AG20443 (cell line): ENCODE data around the gene NAT10.

Experiments
- DNase-seq: peaks from one replicate; pipeline ENCODE4 v3.0.0; 2012; ENCODE audit warnings: low spot score, mixed read lengths

Gene NAT10

GRCh38 chr11:34105957-34106504 is 602 bp downstream of the NAT10 start:
- DNase-seq = peak; percentile 17

- no peak for DNase-seq
These were observed 6.4 kb downstream of the NAT10 start for GRCh38 chr11:34111722-34112270.

- DNase-seq = no peak
These were observed 8.6 kb downstream of the NAT10 start for GRCh38 chr11:34114014-34114413.

GRCh38 chr11:34114471-34114870 is 9.0 kb downstream of the NAT10 start:
- DNase-seq = no peak

- DNase-seq = no peak
These were observed 15.2 kb downstream of the NAT10 start for GRCh38 chr11:34120651-34121050.

GRCh38 chr11:34124885-34125668 is 19.6 kb downstream of the NAT10 start:
- DNase-seq = no peak

- no peak for DNase-seq
These were observed 21.8 kb downstream of the NAT10 start for GRCh38 chr11:34126959-34127848.

- DNase-seq = no peak
These were observed 23.4 kb downstream of the NAT10 start for GRCh38 chr11:34128824-34129223.

- no peak for DNase-seq
These were observed 27.0 kb downstream of the NAT10 start for GRCh38 chr11:34132261-34132965.

- no peak for DNase-seq
These were observed 29.3 kb downstream of the NAT10 start for GRCh38 chr11:34134765-34135164.

- no peak for DNase-seq
These were observed 30.0 kb downstream of the NAT10 start for GRCh38 chr11:34135439-34135838.

- no peak for DNase-seq
These were observed 31.0 kb downstream of the NAT10 start for GRCh38 chr11:34136420-34136819.

- DNase-seq = no peak
These were observed 33.9 kb downstream of the NAT10 start for GRCh38 chr11:34139346-34139745.

GRCh38 chr11:34140149-34140548 is 34.7 kb downstream of the NAT10 start:
- no peak for DNase-seq

- DNase-seq = no peak
These were observed 37.6 kb downstream of the NAT10 start for GRCh38 chr11:34143048-34143447.

- DNase-seq = no peak
These were observed 39.6 kb downstream of the NAT10 start for GRCh38 chr11:34145073-34145472.

GRCh38 chr11:34145847-34146381 is 40.5 kb downstream of the NAT10 start:
- no peak for DNase-seq

GRCh38 chr11:34146411-34146810 is 41.0 kb downstream of the NAT10 start:
- no peak for DNase-seq

GRCh38 chr11:34146866-34147265 is 41.4 kb downstream of the NAT10 start:
- DNase-seq = no peak

GRCh38 chr11:34147581-34147980 is 42.2 kb downstream of the NAT10 start:
- no peak for DNase-seq

- no peak for DNase-seq
These were observed 43.2 kb downstream of the NAT10 start for GRCh38 chr11:34148504-34149165.
